HepG2 (cell line): Measurements from ENCODE around the gene LILRB3. TPM values are rescaled to one million over a fixed set of nuclear protein-coding genes. Genes with fewer than 3 reads are reported as not detected.

Experiments used
- AKNA ChIP-seq: sonication (generic); formaldehyde crosslinking; IDR thresholded peaks from 2 replicates; pipeline ENCODE4 v1.4.0; 2020; ENCODE audit warnings: missing genetic modification reagents, borderline replicate concordance
- DRAP1 ChIP-seq: IDR thresholded peaks from 2 replicates; pipeline ENCODE4 v1.6.1; 2016; ENCODE audit warnings: missing genetic modification reagents, missing compliant biosample characterization
- LBX2 ChIP-seq: sonication (generic); formaldehyde crosslinking; IDR thresholded peaks from 2 replicates; pipeline ENCODE4 v1.5.0; 2020; ENCODE audit warnings: missing genetic modification reagents, mild to moderate bottlenecking, borderline replicate concordance
- NFE2L1 ChIP-seq: sonication (generic); formaldehyde crosslinking; IDR thresholded peaks from 2 replicates; pipeline ENCODE4 v1.4.0; 2020; ENCODE audit warnings: missing genetic modification reagents, mild to moderate bottlenecking, borderline replicate concordance
- NONO ChIP-seq, 2 experiments: fragments of 450-650 bp in 1 of 2; sonication (generic) in 1 of 2; formaldehyde crosslinking in 1 of 2; IDR thresholded peaks in 1 of 2; conservative IDR thresholded peaks in 1 of 2; 2 replicates each; pipeline versions ENCODE4 v1.6.1 to v1.8.0; 2017 to 2022; ENCODE audit warnings: mild to moderate bottlenecking in 1 of 2, missing genetic modification reagents in 1 of 2, moderate library complexity in 1 of 2
- PHF21A ChIP-seq: sonication (generic); formaldehyde crosslinking; IDR thresholded peaks from 2 replicates; pipeline ENCODE4 v1.5.0; 2020; ENCODE audit warnings: mild to moderate bottlenecking, missing genetic modification reagents
- REXO4 ChIP-seq: sonication (generic); formaldehyde crosslinking; IDR thresholded peaks from 2 replicates; pipeline ENCODE4 v1.8.0; 2022; ENCODE audit warnings: missing genetic modification reagents, mild to moderate bottlenecking, borderline replicate concordance
- TFDP1 ChIP-seq: IDR thresholded peaks from 2 replicates; pipeline ENCODE4 v1.6.1; 2016; ENCODE audit warnings: missing compliant biosample characterization, missing genetic modification reagents, borderline replicate concordance
- THYN1 ChIP-seq: sonication (generic); formaldehyde crosslinking; IDR thresholded peaks from 2 replicates; pipeline ENCODE4 v1.8.1; 2023; ENCODE audit warnings: low read depth, mild to moderate bottlenecking, moderate library complexity, missing genetic modification reagents, borderline replicate concordance
- TMF1 ChIP-seq: sonication (generic); formaldehyde crosslinking; IDR thresholded peaks from 2 replicates; pipeline ENCODE4 v1.8.1; 2022; ENCODE audit warnings: low read depth, missing genetic modification reagents
- ZBED4 ChIP-seq: sonication (generic); formaldehyde crosslinking; IDR thresholded peaks from 2 replicates; pipeline ENCODE4 v1.4.0; 2020; ENCODE audit warnings: missing genetic modification reagents, borderline replicate concordance
- ZNF564 ChIP-seq: sonication (generic); formaldehyde crosslinking; IDR thresholded peaks from 2 replicates; pipeline ENCODE4 v1.8.1; 2023; ENCODE audit warnings: mild to moderate bottlenecking, missing genetic modification reagents
- ZNF652 ChIP-seq: IDR thresholded peaks from 2 replicates; pipeline ENCODE4 v1.6.1; 2016; ENCODE audit warnings: low read depth, borderline replicate concordance
- polyA plus RNA-seq, 8 experiments: library from polyadenylated mRNA; depleted of rRNA in 3 of 8; stranded (reverse) in 7 of 8; unstranded in 1 of 8; fragments of >200 nt; fragmentation: Illumina TruSeq in 4 of 8; extraction: Trizol in 4 of 8; gene quantifications; 2 replicates each; pipeline versions ENCODE4 v1.2.1 to v1.2.3, GENCODE V29; 2011 to 2016; ENCODE audit warnings: low read depth in 4 of 8, missing spikeins in 1 of 8, mixed read lengths in 1 of 8; ENCODE audit not compliant: insufficient read depth in 1 of 8
- total RNA-seq, 5 experiments: library from RNA; depleted of rRNA; stranded (reverse); fragments of >200 nt; fragmentation: Illumina TruSeq; extraction: Trizol; gene quantifications; 2 replicates each; pipeline ENCODE4 v1.2.3, GENCODE V29; 2016; ENCODE audit warnings: low read depth in 1 of 5

The LILRB3 gene
- total and polyA plus RNA-seq, 2 of the 13 experiments (the other 11 are each of a cell fraction or from before 2014, with no cell fraction given): 0.22 TPM; not detected in 1

GRCh38 chr19:54231077-54231931 is 8.5 kb upstream of the LILRB3 start (continued):
- TF ChIP-seq AKNA (CRISPR knock-in tag): no peak
- TF ChIP-seq ZNF652 (CRISPR knock-in tag): no peak
- TF ChIP-seq ZBED4 (CRISPR knock-in tag): peak; percentile 82
- TF ChIP-seq REXO4 (CRISPR knock-in tag): no peak
- TF ChIP-seq ZNF564 (CRISPR knock-in tag): no peak
- peak; percentile 17; the same call in 1 of the 2 replicates for TF ChIP-seq TFDP1 (CRISPR knock-in tag)
- no peak for TF ChIP-seq LBX2 (CRISPR knock-in tag)
- no peak for TF ChIP-seq THYN1 (CRISPR knock-in tag)
- no peak for TF ChIP-seq TMF1 (CRISPR knock-in tag)
- TF ChIP-seq NFE2L1 (CRISPR knock-in tag): no peak
- no peak for TF ChIP-seq PHF21A (CRISPR knock-in tag)
- TF ChIP-seq DRAP1 (CRISPR knock-in tag): no peak
- TF ChIP-seq NONO (IDR thresholded peaks at IDR 0.05): no peak
- TF ChIP-seq NONO (CRISPR knock-in tag; conservative IDR thresholded peaks at IDR 0.05): peak; percentile 60; the same call in 1 of the 2 replicates
